GM18511 (cell line): Measurements from ENCODE around the gene TMEM161A.
A peak's percentile ranks its signal among the peaks of the same experiment; 100 is the strongest.
"Not testable (repeated sequence)": the region's sequence is repeated elsewhere in the genome, so short reads cannot be mapped to it uniquely, and the experiment has no call there.

Experiments used
- ATAC-seq: cut with Tn5 transposase; IDR thresholded peaks from one replicate; pipeline ENCODE4 v1.9.1; 2021; ENCODE audit warnings: mild to moderate bottlenecking, moderate library complexity; ENCODE audit not compliant: unreplicated experiment

TMEM161A gene

GRCh38 chr19:19138109-19138981, at the start of gene TMEM161A:
Gene TMEM161A, minus strand, starts transcription at chr19:19138478. Its CDS starts 50 bp downstream, at chr19:19138428.
- peak; percentile 99 for ATAC-seq

GRCh38 chr19:19186742-19187141, 48.5 kb upstream of the TMEM161A start:
- no peak for ATAC-seq

GRCh38 chr19:19185853-19186740, 47.8 kb upstream of the TMEM161A start:
- no peak for ATAC-seq

GRCh38 chr19:19181488-19181998, 43.3 kb upstream of the TMEM161A start:
- no peak for ATAC-seq

DNA sequence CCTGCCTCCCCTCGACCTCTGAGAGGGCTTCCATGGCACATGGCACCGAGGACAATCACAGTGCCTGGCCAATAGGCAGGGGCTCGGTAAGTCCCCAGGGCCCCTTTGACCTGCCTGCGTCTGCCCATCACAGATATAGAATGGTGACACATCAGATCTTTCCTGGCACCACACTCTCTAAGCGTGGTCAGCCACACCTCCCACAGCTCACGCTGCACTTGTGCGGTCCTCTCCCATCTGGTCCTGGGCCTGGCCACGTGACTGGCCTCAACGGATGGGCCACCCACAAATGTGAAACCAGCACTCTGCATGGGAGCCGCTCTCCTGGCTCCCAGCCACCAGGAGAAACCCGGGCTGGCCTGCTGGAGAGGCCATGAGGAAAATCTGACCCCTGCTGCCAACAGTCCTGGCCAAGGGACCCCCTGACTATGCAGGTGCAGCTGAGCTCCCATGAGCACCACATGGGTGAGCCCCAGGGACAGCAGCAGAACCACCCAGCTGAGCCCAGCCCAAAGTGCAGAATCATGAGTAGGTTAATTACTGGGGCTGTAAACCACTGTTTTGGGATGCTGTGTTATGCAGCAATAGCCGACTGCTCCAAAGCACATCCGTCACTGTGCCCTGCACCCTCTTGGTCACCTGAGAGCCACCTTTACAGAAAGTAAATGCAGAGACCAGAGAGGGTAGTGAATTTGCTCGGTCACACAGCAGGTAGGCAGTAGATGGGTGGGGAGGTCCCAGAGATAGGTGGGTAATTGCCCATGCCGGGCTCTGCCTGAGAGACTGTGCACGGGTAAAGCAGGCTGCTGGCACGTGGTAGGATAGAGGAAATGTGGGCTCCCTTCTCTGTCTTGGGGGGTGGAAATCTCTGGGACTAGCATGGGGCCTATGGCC, 41.5 kb upstream of the TMEM161A start:
- ATAC-seq = no peak

DNA sequence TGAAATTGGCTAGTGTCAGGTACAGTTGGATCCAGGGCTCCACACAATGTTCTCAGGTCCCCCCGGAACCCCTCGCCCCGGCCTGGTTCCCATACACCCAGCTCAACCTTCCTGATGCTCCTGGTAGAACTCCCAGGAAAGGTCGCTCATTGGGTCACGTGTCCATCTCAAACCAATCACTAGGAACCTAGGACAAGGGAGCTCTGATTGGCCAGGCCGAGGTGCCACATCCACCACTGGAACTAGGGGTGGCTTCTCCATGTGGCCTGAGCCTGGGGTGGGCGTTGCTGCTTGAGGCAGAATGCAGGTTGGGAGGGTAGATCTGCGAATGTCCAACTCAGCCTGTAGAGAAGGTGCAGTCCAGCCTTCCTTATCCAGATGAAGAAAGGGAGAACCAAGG, 38.7 kb upstream of the TMEM161A start:
- no peak for ATAC-seq

DNA sequence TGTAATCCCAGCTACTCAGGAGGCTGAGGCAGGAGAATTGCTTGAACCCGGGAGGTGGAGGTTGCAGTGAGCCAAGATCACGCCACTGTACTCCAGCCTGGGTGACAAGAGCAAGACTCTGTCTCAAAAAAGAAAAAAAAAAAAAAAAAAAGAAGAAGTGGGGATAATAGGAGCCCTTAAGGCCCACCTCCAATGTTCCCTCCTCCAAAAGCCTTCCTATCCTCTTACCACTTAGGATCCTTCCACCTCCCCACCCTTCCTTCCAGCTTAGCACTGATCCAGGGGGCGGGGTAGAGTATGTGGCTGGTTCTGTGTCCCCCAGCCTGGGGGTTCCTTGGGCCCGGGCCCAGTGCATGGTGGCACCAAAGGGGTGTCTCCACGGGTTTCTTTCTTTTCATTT, 35.0 kb upstream of the TMEM161A start:
- ATAC-seq = not testable (repeated sequence)

GRCh38 chr19:19171821-19172532, 33.7 kb upstream of the TMEM161A start:
- no peak for ATAC-seq

DNA sequence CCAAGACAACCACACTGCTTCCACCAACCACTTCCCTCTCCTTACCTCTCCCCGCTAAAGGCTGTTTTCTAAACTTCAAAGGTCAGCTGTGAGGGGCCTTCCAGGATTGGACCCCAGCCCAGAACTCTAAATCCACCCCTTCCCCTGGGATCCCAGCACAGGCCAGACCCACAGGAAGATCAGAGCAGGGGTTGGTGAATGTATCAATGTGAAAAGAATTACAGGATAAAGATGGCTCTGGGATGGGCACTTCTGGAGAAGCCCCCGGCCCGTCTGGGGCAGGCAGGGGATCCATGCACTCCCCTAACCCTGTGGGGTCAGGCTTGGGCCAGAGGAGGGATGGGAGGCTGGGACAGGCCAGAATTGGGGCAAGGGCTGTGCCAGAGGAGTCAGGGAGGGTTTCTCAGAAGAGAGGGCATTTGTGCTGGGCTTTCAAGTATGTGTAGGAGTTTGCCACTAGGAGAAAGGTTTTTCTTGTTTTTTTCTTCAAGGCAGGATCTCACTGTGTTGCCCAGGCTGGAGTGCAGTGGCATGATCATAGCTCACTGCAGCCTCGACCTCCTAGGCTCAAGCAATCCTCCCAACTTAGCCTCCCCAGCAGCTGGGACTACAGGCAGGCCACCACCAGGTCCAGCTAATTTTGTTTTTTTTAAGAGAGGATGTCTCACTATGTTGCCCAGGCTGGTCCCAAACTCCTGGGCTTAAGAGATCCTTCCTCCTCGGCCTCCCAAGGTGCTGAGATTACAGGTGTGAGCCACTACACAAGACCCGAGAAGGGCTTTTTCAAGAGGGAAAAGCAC, 32.8 kb upstream of the TMEM161A start:
- no peak for ATAC-seq

DNA sequence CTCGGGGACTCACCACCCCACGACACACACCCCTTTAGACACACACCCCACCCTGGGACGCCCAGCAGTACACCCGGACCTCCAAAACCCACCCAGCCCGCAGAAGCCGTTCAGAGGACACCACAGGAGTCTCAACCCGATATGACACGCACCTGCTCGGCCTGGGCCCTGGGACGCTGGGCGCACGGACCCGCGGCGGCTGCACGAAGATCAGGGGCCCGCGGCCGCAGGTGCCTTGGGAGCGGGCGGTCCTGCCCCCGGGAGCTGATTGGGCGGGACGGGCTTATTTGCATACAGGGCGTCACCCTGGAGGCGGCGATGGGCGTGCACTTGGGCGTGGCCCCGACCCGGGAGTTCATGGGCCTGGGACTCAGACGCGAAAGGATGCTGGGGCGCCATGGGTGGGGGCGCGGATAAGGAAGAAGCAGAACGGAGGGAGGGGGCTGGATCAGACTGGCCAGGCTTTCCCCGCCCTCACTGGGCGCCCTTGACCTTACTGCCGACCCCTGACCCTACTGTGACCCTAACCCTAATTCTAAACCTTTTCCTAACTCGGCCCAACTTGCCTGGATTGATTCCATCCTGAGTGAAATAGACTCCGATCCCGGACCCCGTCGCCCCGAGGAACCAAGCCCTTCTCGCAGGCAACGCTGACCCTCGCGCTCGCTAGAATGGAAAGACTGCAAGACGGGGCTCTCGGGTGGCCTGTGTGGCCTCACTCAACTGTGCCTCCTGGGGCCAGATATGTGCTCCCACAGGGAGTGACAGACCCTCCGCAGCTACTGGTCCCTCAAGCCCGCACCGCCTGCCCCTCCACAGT, 32.0 kb upstream of the TMEM161A start, which contains the start of gene MEF2B:
MEF2B (minus strand) TSS at position 211 of the 820 bp plus-strand sequence. CDS start 19,528 bp downstream, outside the sequence.
- peak; percentile 91 for ATAC-seq

DNA sequence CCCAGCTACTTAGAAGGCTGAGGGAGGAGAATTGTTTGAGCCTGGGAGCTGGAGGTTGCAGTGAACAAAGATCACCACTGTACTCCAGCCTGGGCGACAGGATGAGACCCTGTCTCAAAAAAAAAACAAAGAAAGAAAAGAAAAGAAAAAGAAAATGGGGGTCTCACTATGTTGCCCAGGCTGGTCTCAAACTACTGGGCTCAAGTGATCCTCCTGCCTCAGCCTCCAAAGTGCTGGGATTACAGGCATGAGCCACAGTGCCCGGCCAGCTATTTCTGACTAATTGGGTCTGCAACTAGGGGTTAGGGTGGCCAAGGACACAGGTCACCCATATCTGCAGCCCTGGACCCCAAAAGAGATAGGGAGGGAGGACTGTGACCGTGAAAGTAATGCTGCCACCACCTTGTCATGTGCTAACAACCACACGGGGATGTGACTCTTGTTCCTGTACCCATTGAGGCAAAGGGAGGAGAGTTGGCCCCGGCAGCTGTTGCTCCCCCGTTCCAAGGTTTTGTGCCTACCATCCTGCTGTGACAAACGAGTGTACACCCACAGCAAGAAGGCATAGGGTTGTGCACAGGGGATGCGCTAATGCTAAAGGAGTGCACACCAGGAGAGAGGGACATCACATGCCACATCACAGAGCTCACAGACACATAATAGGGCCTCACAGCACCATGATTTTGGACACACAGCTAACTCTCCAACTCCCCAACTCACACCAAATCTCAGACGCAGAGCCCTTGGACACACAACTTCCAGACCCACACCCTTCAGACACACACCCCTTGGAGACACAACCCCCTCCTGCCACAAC, 31.2 kb upstream of the TMEM161A start:
- ATAC-seq = peak; percentile 7

DNA sequence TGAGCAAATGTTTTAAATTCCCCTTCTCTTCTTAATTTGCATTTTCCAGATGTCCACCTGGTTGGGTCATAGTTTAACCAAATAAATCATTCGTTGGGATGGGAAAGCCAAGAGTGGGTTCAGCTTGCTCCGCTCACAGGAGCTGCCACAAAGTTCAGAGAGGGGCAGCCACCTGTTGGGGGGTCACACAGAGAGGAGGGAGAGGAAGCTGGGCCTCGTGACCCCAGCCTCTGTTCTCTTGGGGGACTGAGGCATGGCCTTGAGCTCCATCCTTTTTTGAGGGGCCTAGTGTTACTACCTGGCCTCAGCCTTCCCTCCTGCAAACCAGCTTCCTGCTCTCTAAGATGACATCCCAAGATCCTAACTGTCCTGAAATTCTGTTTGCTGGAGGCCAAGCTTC, 29.3 kb upstream of the TMEM161A start:
- ATAC-seq = no peak

- ATAC-seq = no peak
Measured at GRCh38 chr19:19165396-19165795, 27.1 kb upstream of the TMEM161A start.

DNA sequence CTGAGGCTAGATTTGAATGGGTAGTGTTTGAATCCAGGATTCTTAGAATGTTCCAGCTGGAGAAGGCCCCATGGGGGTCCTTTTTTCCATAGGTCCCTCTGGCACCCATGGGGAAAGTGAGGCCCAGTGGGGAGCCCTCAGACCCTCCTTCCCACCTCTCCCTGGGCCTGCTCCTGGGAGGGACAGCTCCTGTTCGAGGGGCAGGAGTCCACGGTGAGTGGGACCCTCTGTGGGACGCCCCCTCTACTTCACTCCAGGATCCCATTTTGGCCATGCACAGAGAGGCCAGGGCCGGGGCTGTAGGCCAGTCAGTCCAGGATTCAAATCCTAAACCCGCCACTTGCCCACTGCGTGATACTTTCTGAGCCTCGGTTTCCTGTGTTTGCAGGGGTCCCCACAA, 24.2 kb upstream of the TMEM161A start:
- ATAC-seq = no peak

DNA sequence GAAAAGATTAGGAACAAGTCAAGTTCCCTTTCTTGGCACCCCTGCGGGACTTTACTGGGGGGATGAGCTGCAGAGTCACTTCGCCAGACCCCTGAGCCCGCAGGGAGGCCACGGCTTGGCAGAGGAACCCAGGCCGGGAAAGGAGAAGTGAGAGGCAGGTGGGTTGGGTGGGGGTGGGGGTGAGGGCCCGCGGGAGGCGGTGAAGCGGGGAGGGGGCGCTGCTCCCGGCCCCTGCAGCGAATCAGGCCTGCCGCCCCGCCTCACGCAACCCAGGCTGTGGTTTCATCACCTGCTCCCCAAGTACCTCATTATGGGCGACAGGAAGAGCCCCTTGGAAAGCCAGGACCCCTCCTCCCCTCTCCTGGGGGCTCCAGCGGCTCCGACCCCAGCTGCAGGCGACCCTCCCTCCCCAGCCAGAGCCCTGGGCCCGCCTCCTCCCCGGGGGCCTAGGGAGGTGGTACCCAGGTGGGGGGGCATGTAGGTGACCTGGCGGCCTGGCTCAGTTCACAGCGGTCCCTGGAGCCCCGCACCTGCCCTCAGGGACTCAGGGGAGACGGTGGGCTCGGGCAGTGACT, 22.3 kb upstream of the TMEM161A start:
- ATAC-seq = peak; percentile 50

DNA sequence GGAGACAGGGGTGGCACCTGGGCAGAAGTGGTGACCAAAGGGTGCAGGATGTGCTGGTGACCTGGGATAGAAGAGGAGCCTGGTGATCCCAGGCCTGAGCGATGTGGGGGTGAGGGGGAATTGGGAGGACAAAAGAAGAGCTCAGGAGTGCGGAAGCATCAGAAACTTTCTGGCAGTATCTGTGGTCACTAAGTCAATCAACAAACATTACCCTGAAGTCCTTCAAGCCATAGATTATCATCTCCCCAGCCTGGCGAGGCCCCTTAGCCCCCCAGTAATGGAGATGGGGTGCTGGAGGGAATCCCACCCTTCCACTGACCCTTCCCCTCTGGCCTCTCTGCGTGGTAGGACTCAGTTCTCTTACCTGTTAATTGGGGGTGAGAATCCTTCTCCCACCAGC, 21.3 kb upstream of the TMEM161A start:
- no peak for ATAC-seq

DNA sequence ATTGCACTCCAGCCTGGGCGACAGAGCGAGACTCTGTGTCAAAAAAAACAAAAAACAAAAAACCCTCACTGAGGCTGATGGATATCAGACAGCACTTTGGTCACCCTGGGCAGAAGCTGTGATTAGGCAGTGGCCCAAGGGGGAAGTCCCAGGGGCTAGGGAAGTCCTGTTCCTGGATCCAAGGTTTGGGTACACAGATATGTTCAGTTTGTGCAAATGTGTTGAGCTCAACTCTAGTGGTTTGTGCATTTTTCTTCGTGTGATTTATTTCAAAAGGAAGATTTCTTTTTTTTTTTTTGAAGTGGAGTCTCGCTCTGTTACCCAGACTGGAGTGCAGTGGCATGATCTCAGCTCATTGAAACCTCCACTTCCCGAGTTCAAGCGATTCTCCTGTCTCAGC, 19.5 kb upstream of the TMEM161A start:
- ATAC-seq = no peak
